Activated CD8-positive, alpha-beta T cell treated with anti-CD3 and anti-CD28 coated beads for 36 hours (primary cell): ENCODE results near the gene TMEM213. TPM values are rescaled to one million over a fixed set of nuclear protein-coding genes. Genes with fewer than 3 reads are reported as not detected.

Experiments
- ATAC-seq: fragments of 200-7000 bp; cut with Tn5 transposase; one replicate; pipeline ENCODE4 v1.10.0; 2021; ENCODE audit warnings: mild to moderate bottlenecking, moderate library complexity
- CTCF ChIA-PET: fragments of 350-600 bp; sonication (Branson Sonifier 250); formaldehyde crosslinking; loops from one replicate; lab custom pipeline; 2021; ENCODE audit warnings: antibody characterized with exemption; lab: Charles Lee
- POLR2A ChIA-PET: fragments of 350-600 bp; sonication (Branson Sonifier 250); formaldehyde crosslinking; loops from one replicate; lab custom pipeline; 2021; ENCODE audit warnings: antibody characterized with exemption; lab: Charles Lee
- DNase-seq: peaks from one replicate; pipeline ENCODE4 v3.0.0-alpha.2; 2020
- H3K27ac Mint-ChIP-seq: one replicate; pipeline ENCODE4 v1.8.0; 2021; ENCODE audit warnings: mild to moderate bottlenecking, mixed read lengths
- H3K27me3 Mint-ChIP-seq: one replicate; pipeline ENCODE4 v1.8.0; 2021; ENCODE audit warnings: mixed read lengths
- H3K36me3 Mint-ChIP-seq: one replicate; pipeline ENCODE4 v1.8.0; 2021; ENCODE audit warnings: low read depth, mixed read lengths
- H3K4me1 Mint-ChIP-seq: one replicate; pipeline ENCODE4 v1.8.0; 2021; ENCODE audit warnings: low read depth, mixed read lengths
- H3K4me3 Mint-ChIP-seq: one replicate; pipeline ENCODE4 v1.8.0; 2021; ENCODE audit warnings: mild to moderate bottlenecking, moderate library complexity, mixed read lengths
- H3K9me3 Mint-ChIP-seq: one replicate; pipeline ENCODE4 v1.8.0; 2021; ENCODE audit warnings: mixed read lengths
- CTCF ChIP-seq: fragments of 200-600 bp; IDR thresholded peaks from one replicate; pipeline ENCODE4 v1.8.0; 2022; ENCODE audit warnings: antibody characterized with exemption, mild to moderate bottlenecking
- intact Hi-C: fragments of 100-400 bp; cut with micrococcal nuclease; formaldehyde crosslinking; loops from one replicate; pipeline ENCODE4 v1.10.0; 2022
- total RNA-seq, 2 experiments: library from RNA; stranded (reverse); gene quantifications; one replicate each; pipeline ENCODE4 v1.2.3, GENCODE V29; 2021

Gene TMEM213
- total RNA-seq, 2 experiments from 2014 or later = not detected

- no peak for DNase-seq
- ChIA-PET POLR2A (interaction anchor here (1.5 kb wide), 1 partner anchor 170 kb away, joined by 3 read pairs; no protein-coding TSS in a partner anchor), CTCF (no interaction called here)
- ATAC-seq = no peak
- no peak for TF ChIP-seq CTCF
- peaks cover 2% of the 10 kb centered on the region for H3K36me3 Mint-ChIP-seq
- intact Hi-C loops = no loop called here
- peaks cover 4% of the 10 kb centered on the region for H3K27me3 Mint-ChIP-seq
- H3K27ac Mint-ChIP-seq = no peak overlapping the region
- peaks cover 7% of the 10 kb centered on the region for H3K4me1 Mint-ChIP-seq
- H3K9me3 Mint-ChIP-seq = peaks cover 12% of the 10 kb centered on the region
- no peak overlapping the region for H3K4me3 Mint-ChIP-seq
These were observed 54.7 kb downstream of the TMEM213 start for GRCh38 chr7:138852469-138852868.

- ChIA-PET POLR2A (no interaction called here), CTCF (interaction anchor here (1.0 kb wide), 1 partner anchor 227 kb away, joined by 3 read pairs; no protein-coding TSS in a partner anchor)
- intact Hi-C loops = no loop called here
- TF ChIP-seq CTCF = no peak
- Mint-ChIP-seq H3K4me3 (no peak overlapping the region), H3K9me3 (peaks cover 13% of the 10 kb centered on the region), H3K27me3 (peaks cover 4% of the 10 kb centered on the region), H3K36me3 (peaks cover 4% of the 10 kb centered on the region), H3K4me1 (peaks cover 7% of the 10 kb centered on the region), H3K27ac (no peak overlapping the region)
- ATAC-seq (no peak), DNase-seq (no peak)
These were observed 55.7 kb downstream of the TMEM213 start for GRCh38 chr7:138853448-138853847.

- CTCF ChIA-PET = interaction anchor here (1.0 kb wide), 1 partner anchor 227 kb away, joined by 3 read pairs; no protein-coding TSS in a partner anchor
- Mint-ChIP-seq H3K9me3 (peaks cover 13% of the 10 kb centered on the region), H3K36me3 (peaks cover 4% of the 10 kb centered on the region), H3K27ac (no peak overlapping the region), H3K4me1 (peaks cover 7% of the 10 kb centered on the region), H3K4me3 (no peak overlapping the region), H3K27me3 (peaks cover 4% of the 10 kb centered on the region)
- intact Hi-C loops = no loop called here
- POLR2A ChIA-PET = no interaction called here
- ATAC-seq (no peak), DNase-seq (no peak)
- TF ChIP-seq CTCF = no peak
These were observed 56.4 kb downstream of the TMEM213 start for GRCh38 chr7:138854115-138854645.

- DNase-seq = no peak
- ATAC-seq = no peak
- Mint-ChIP-seq H3K36me3 (peaks cover 2% of the 10 kb centered on the region), H3K27ac (no peak overlapping the region), H3K27me3 (peaks cover 4% of the 10 kb centered on the region), H3K9me3 (peaks cover 8% of the 10 kb centered on the region), H3K4me1 (peaks cover 7% of the 10 kb centered on the region), H3K4me3 (no peak overlapping the region)
- ChIA-PET CTCF (interaction anchor here (1.2 kb wide), 1 partner anchor 35 kb away, joined by 3 read pairs; no protein-coding TSS in a partner anchor), POLR2A (no interaction called here)
- no peak for TF ChIP-seq CTCF
- intact Hi-C loops = no loop called here
These were observed 59.9 kb downstream of the TMEM213 start for GRCh38 chr7:138857728-138858127.

GRCh38 chr7:138861051-138861450 is 63.3 kb downstream of the TMEM213 start:
- intact Hi-C loops = loop anchor here (10.0 kb wide), 1 partner anchor 696 kb away; no protein-coding TSS in a partner anchor
- no peak for DNase-seq

More at GRCh38 chr7:138861051-138861450, 63.3 kb downstream of the TMEM213 start:
- ATAC-seq = no peak
- Mint-ChIP-seq H3K4me3 (no peak overlapping the region), H3K27me3 (peaks cover 4% of the 10 kb centered on the region), H3K4me1 (peaks cover 5% of the 10 kb centered on the region), H3K9me3 (peaks cover 8% of the 10 kb centered on the region), H3K27ac (no peak overlapping the region), H3K36me3 (peaks cover 2% of the 10 kb centered on the region)
- ChIA-PET POLR2A (no interaction called here), CTCF (interaction anchor here (1.1 kb wide), 1 partner anchor 113 kb away, joined by 3 read pairs; no protein-coding TSS in a partner anchor)
- no peak for TF ChIP-seq CTCF
